Measurements from ENCODE around the gene EXOC7. TPM values are rescaled to one million over a fixed set of nuclear protein-coding genes. Genes with fewer than 3 reads are reported as not detected.

The EXOC7 gene
- total and polyA plus RNA-seq, 7 experiments from 2014 or later: 46.6 to 204 (median 121) TPM

Small RNAs within 50 kb of the gene (microRNA-seq; reads per million reads assigned to microRNA genes)
- gene MIR6868 (ENCODE audit: borderline microRNAs expressed): 8.8 reads per million, percentile 17 among the genes with 10 or more reads in this experiment

Other genes with a start within 250 kb of the EXOC7 start
- 100 to 1,000 TPM in 3 of 5 experiments, 10 to 100 TPM in 2; 87.7 to 159 (median 112) TPM for gene WBP2, start 248.5 kb downstream of the EXOC7 start, total RNA-seq
- 10 to 100 TPM; 84.8 to 99.4 TPM for gene WBP2, start 248.5 kb downstream of the EXOC7 start, polyA plus RNA-seq
- 10 to 100 TPM in 1 of 5 experiments, 1 to 10 TPM in 4; 2.5 to 25.6 (median 8.7) TPM for gene TRIM47, start 225.2 kb downstream of the EXOC7 start, total RNA-seq
- gene TRIM47, start 225.2 kb downstream of the EXOC7 start, polyA plus RNA-seq: 1 to 10 TPM; 6.3 to 7.7 TPM
- gene TRIM65, start 206.8 kb downstream of the EXOC7 start, total RNA-seq: 10 to 100 TPM; 20.9 to 37.7 (median 29.6) TPM
- gene TRIM65, start 206.8 kb downstream of the EXOC7 start, polyA plus RNA-seq: 10 to 100 TPM; 14.9 to 29.6 TPM
- 100 to 1,000 TPM in 4 of 5 experiments, 10 to 100 TPM in 1; 81.0 to 154 (median 128) TPM for gene MRPL38, start 198.9 kb downstream of the EXOC7 start, total RNA-seq
- gene MRPL38, start 198.9 kb downstream of the EXOC7 start, polyA plus RNA-seq: 10 to 100 TPM; 64.6 to 72.2 TPM
- 10 to 100 TPM; 19.9 to 48.1 (median 29.0) TPM for gene FBF1, start 162.7 kb downstream of the EXOC7 start, total RNA-seq
- 1 to 10 TPM; 2.5 to 7.2 TPM for gene FBF1, start 162.7 kb downstream of the EXOC7 start, polyA plus RNA-seq
- gene ACOX1, start 124.6 kb downstream of the EXOC7 start, total RNA-seq: 10 to 100 TPM; 22.8 to 35.0 (median 33.5) TPM
- 10 to 100 TPM; 12.5 to 25.5 TPM for gene ACOX1, start 124.6 kb downstream of the EXOC7 start, polyA plus RNA-seq
- 10 to 100 TPM; 13.1 to 20.1 (median 13.8) TPM for gene TEN1, start 124.5 kb downstream of the EXOC7 start, total RNA-seq
- gene TEN1, start 124.5 kb downstream of the EXOC7 start, polyA plus RNA-seq: 10 to 100 TPM; 12.8 to 16.0 TPM
- 1 to 10 TPM; 6.9 to 9.9 (median 9.1) TPM for gene CDK3, start 102.9 kb downstream of the EXOC7 start, total RNA-seq
- gene CDK3, start 102.9 kb downstream of the EXOC7 start, polyA plus RNA-seq: under 1 TPM; 0.28 to 0.55 TPM
- 1 to 10 TPM in 2 of 5 experiments, under 1 TPM in 3; 0.07 to 2.7 (median 0.39) TPM for gene EVPL, start 76.5 kb downstream of the EXOC7 start, total RNA-seq
- gene EVPL, start 76.5 kb downstream of the EXOC7 start, polyA plus RNA-seq: under 1 TPM in 1 of 2 donors, not detected in 1; 0.08 TPM
- 100 to 1,000 TPM in 1 of 5 experiments, 10 to 100 TPM in 4; 70.8 to 105 (median 91.9) TPM for gene SRP68, start 31.3 kb downstream of the EXOC7 start, total RNA-seq
- 10 to 100 TPM; 69.6 to 94.0 TPM for gene SRP68, start 31.3 kb downstream of the EXOC7 start, polyA plus RNA-seq
- gene GALR2, start 29.0 kb downstream of the EXOC7 start, total RNA-seq: 1 to 10 TPM in 2 of 5 experiments, not detected in 3; 1.0 to 1.2 TPM
- gene GALR2, start 29.0 kb downstream of the EXOC7 start, polyA plus RNA-seq: under 1 TPM in 1 of 2 donors, not detected in 1; 0.13 TPM
- gene ZACN, start 24.6 kb downstream of the EXOC7 start, total RNA-seq: 1 to 10 TPM in 1 of 5 experiments, under 1 TPM in 3, not detected in 1; 0.24 to 1.1 (median 0.28) TPM
- gene ZACN, start 24.6 kb downstream of the EXOC7 start, polyA plus RNA-seq: 1 to 10 TPM; 2.3 to 4.6 TPM
- gene FOXJ1, start 37.5 kb upstream of the EXOC7 start, total RNA-seq: 1 to 10 TPM in 4 of 5 experiments, under 1 TPM in 1; 0.29 to 2.2 (median 1.4) TPM
- 1 to 10 TPM in 1 of 2 donors, under 1 TPM in 1; 0.27 to 1.0 TPM for gene FOXJ1, start 37.5 kb upstream of the EXOC7 start, polyA plus RNA-seq
- gene RNF157, start 136.7 kb upstream of the EXOC7 start, total RNA-seq: 10 to 100 TPM; 49.2 to 96.3 (median 50.8) TPM
- 10 to 100 TPM; 10.4 to 17.3 TPM for gene RNF157, start 136.7 kb upstream of the EXOC7 start, polyA plus RNA-seq
- 100 to 1,000 TPM; 103 to 263 (median 241) TPM for gene UBALD2, start 161.6 kb upstream of the EXOC7 start, total RNA-seq
- 10 to 100 TPM in 1 of 2 donors, 1 to 10 TPM in 1; 6.9 to 11.1 TPM for gene UBALD2, start 161.6 kb upstream of the EXOC7 start, polyA plus RNA-seq
- 1 to 10 TPM; 2.1 to 6.8 (median 4.0) TPM for gene QRICH2, start 204.5 kb upstream of the EXOC7 start, total RNA-seq
- gene QRICH2, start 204.5 kb upstream of the EXOC7 start, polyA plus RNA-seq: under 1 TPM; 0.09 to 0.71 TPM

All from naive thymus-derived CD4-positive, alpha-beta T cell (primary cell).